ENCODE results near the gene TCTN2. TPM values are rescaled to one million over a fixed set of nuclear protein-coding genes. Genes with fewer than 3 reads are reported as not detected.

Gene TCTN2
- total RNA-seq, 1 donor from 2014 or later: 12.8 TPM

GRCh38 chr12:123744836-123745235, 73.9 kb downstream of the TCTN2 start:
- H3K4me3 Mint-ChIP-seq (ENCODE audit: unreplicated experiment): no peak overlapping the region
- no peak for TF ChIP-seq CTCF (IDR thresholded peaks at IDR 0.05)
- H3K36me3 Mint-ChIP-seq (ENCODE audit: unreplicated experiment): peaks cover 51% of the 10 kb centered on the region
- no peak for DNase-seq (ENCODE audit: extremely low spot score, unreplicated experiment)
- no peak overlapping the region for H3K27ac Mint-ChIP-seq (ENCODE audit: unreplicated experiment)
- no peaks in the 10 kb centered on the region for H3K27me3 Mint-ChIP-seq (ENCODE audit: unreplicated experiment)
- no peaks in the 10 kb centered on the region for H3K9me3 Mint-ChIP-seq (ENCODE audit: unreplicated experiment)
- no peaks in the 10 kb centered on the region for H3K4me1 Mint-ChIP-seq (ENCODE audit: unreplicated experiment)

- no peak for DNase-seq (ENCODE audit: extremely low spot score, unreplicated experiment)
Measured at GRCh38 chr12:123747309-123747708, 76.4 kb downstream of the TCTN2 start.

GRCh38 chr12:123748161-123748560, 77.2 kb downstream of the TCTN2 start:
- H3K27me3 Mint-ChIP-seq (ENCODE audit: unreplicated experiment): no peaks in the 10 kb centered on the region
- H3K4me3 Mint-ChIP-seq (ENCODE audit: unreplicated experiment): no peak overlapping the region
- no peak for TF ChIP-seq CTCF (IDR thresholded peaks at IDR 0.05)
- DNase-seq (ENCODE audit: extremely low spot score, unreplicated experiment): no peak
- no peaks in the 10 kb centered on the region for H3K9me3 Mint-ChIP-seq (ENCODE audit: unreplicated experiment)
- H3K4me1 Mint-ChIP-seq (ENCODE audit: unreplicated experiment): no peaks in the 10 kb centered on the region
- H3K36me3 Mint-ChIP-seq (ENCODE audit: unreplicated experiment): peaks cover 42% of the 10 kb centered on the region
- no peak overlapping the region for H3K27ac Mint-ChIP-seq (ENCODE audit: unreplicated experiment)

More at GRCh38 chr12:123747309-123747708, 76.4 kb downstream of the TCTN2 start:
- Mint-ChIP-seq H3K9me3 (ENCODE audit: unreplicated experiment) (no peaks in the 10 kb centered on the region), H3K36me3 (ENCODE audit: unreplicated experiment) (peaks cover 45% of the 10 kb centered on the region), H3K4me3 (ENCODE audit: unreplicated experiment) (no peak overlapping the region), H3K27ac (ENCODE audit: unreplicated experiment) (no peak overlapping the region), H3K27me3 (ENCODE audit: unreplicated experiment) (no peaks in the 10 kb centered on the region), H3K4me1 (ENCODE audit: unreplicated experiment) (no peaks in the 10 kb centered on the region)
- TF ChIP-seq CTCF (IDR thresholded peaks at IDR 0.05): no peak

GRCh38 chr12:123748661-123749060, 77.7 kb downstream of the TCTN2 start:
- Mint-ChIP-seq H3K36me3 (ENCODE audit: unreplicated experiment) (peaks cover 39% of the 10 kb centered on the region), H3K27me3 (ENCODE audit: unreplicated experiment) (no peaks in the 10 kb centered on the region), H3K27ac (ENCODE audit: unreplicated experiment) (no peak overlapping the region), H3K4me3 (ENCODE audit: unreplicated experiment) (no peak overlapping the region), H3K9me3 (ENCODE audit: unreplicated experiment) (no peaks in the 10 kb centered on the region), H3K4me1 (ENCODE audit: unreplicated experiment) (no peaks in the 10 kb centered on the region)
- no peak for TF ChIP-seq CTCF (IDR thresholded peaks at IDR 0.05)
- no peak for DNase-seq (ENCODE audit: extremely low spot score, unreplicated experiment)

- no peak overlapping the region for H3K4me3 Mint-ChIP-seq (ENCODE audit: unreplicated experiment)
- no peaks in the 10 kb centered on the region for H3K27me3 Mint-ChIP-seq (ENCODE audit: unreplicated experiment)
- no peak for DNase-seq (ENCODE audit: extremely low spot score, unreplicated experiment)
- H3K36me3 Mint-ChIP-seq (ENCODE audit: unreplicated experiment): peaks cover 38% of the 10 kb centered on the region
- no peak for TF ChIP-seq CTCF (IDR thresholded peaks at IDR 0.05)
- H3K9me3 Mint-ChIP-seq (ENCODE audit: unreplicated experiment): no peaks in the 10 kb centered on the region
- H3K27ac Mint-ChIP-seq (ENCODE audit: unreplicated experiment): no peak overlapping the region
- H3K4me1 Mint-ChIP-seq (ENCODE audit: unreplicated experiment): no peaks in the 10 kb centered on the region
Measured at GRCh38 chr12:123749355-123749754, 78.4 kb downstream of the TCTN2 start.
